ENCODE data around the gene CES2.
"Not testable (repeated sequence)": the region's sequence is repeated elsewhere in the genome, so short reads cannot be mapped to it uniquely, and the experiment has no call there.

The CES2 gene

GRCh38 chr16:66934138-66934838 is 1.0 kb upstream of the CES2 start, which contains the start of gene CIAO2B:
CIAO2B (minus strand) TSS chr16:66934402; CDS start chr16:66934364, 38 bp downstream.
- peak; percentile 75 to 87 (median 83) for DNase-seq (ENCODE audit: low read depth in 2 of 3, low spot score in 1 of 3)

- not testable (repeated sequence) for DNase-seq (ENCODE audit: low read depth in 2 of 3, low spot score in 1 of 3)
Observed at GRCh38 chr16:66934839-66935313, 440 bp upstream of the CES2 start.

GRCh38 chr16:66936462-66936861 is 1.1 kb downstream of the CES2 start:
- no peak for DNase-seq (ENCODE audit: low read depth in 2 of 3, low spot score in 1 of 3)

GRCh38 chr16:66936889-66937554 is 1.7 kb downstream of the CES2 start:
- no peak for DNase-seq (ENCODE audit: low read depth in 2 of 3, low spot score in 1 of 3)

- no peak for DNase-seq (ENCODE audit: low read depth in 2 of 3, low spot score in 1 of 3)
Observed at GRCh38 chr16:66937725-66938337, 2.5 kb downstream of the CES2 start.

- no peak for DNase-seq (ENCODE audit: low read depth in 2 of 3, low spot score in 1 of 3)
Observed at GRCh38 chr16:66939366-66939765, 4.0 kb downstream of the CES2 start.

- DNase-seq (ENCODE audit: low read depth in 2 of 3, low spot score in 1 of 3): no peak
Observed at GRCh38 chr16:66940236-66940635, 4.9 kb downstream of the CES2 start.

GRCh38 chr16:66942981-66943380 is 7.7 kb downstream of the CES2 start:
- no peak for DNase-seq (ENCODE audit: low read depth in 2 of 3, low spot score in 1 of 3)

GRCh38 chr16:66943426-66944053 is 8.2 kb downstream of the CES2 start:
- DNase-seq (ENCODE audit: low read depth in 2 of 3, low spot score in 1 of 3): no peak

GRCh38 chr16:66944054-66944441 is 8.7 kb downstream of the CES2 start:
- DNase-seq (ENCODE audit: low read depth in 2 of 3, low spot score in 1 of 3): no peak

- not testable (repeated sequence) for DNase-seq (ENCODE audit: low read depth in 2 of 3, low spot score in 1 of 3)
Observed at GRCh38 chr16:66944971-66945370, 9.7 kb downstream of the CES2 start.

GRCh38 chr16:66945939-66946338 is 10.6 kb downstream of the CES2 start:
- DNase-seq (ENCODE audit: low read depth in 2 of 3, low spot score in 1 of 3): no peak

GRCh38 chr16:66946541-66946940 is 11.2 kb downstream of the CES2 start:
- DNase-seq (ENCODE audit: low read depth in 2 of 3, low spot score in 1 of 3): no peak

- no peak for DNase-seq (ENCODE audit: low read depth in 2 of 3, low spot score in 1 of 3)
Observed at GRCh38 chr16:66946974-66947301, 11.6 kb downstream of the CES2 start.

- DNase-seq (ENCODE audit: low read depth in 2 of 3, low spot score in 1 of 3): peak; percentile 72 to 90 (median 77)
Observed at GRCh38 chr16:66947302-66948065, 12.2 kb downstream of the CES2 start.

GRCh38 chr16:66948134-66948836 is 13.0 kb downstream of the CES2 start:
- DNase-seq (ENCODE audit: low read depth in 2 of 3, low spot score in 1 of 3): no peak

GRCh38 chr16:66948837-66949225 is 13.5 kb downstream of the CES2 start:
- no peak for DNase-seq (ENCODE audit: low read depth in 2 of 3, low spot score in 1 of 3)

- no peak for DNase-seq (ENCODE audit: low read depth in 2 of 3, low spot score in 1 of 3)
Observed at GRCh38 chr16:66949472-66949871, 14.2 kb downstream of the CES2 start.

- no peak for DNase-seq (ENCODE audit: low read depth in 2 of 3, low spot score in 1 of 3)
Observed at GRCh38 chr16:66950437-66950836, 15.1 kb downstream of the CES2 start.

GRCh38 chr16:66950971-66951790 is 15.9 kb downstream of the CES2 start:
- DNase-seq (ENCODE audit: low read depth in 2 of 3, low spot score in 1 of 3): no peak

Data from stimulated activated CD4-positive, alpha-beta T cell treated with anti-CD3 and anti-CD28 coated beads, Interleukin-12 subunit alpha, Interleukin-12 subunit beta, amount 100 ng/mL, for 48 hours (primary cell).